Retinal pigment epithelial cell (primary cell): ENCODE results near the gene STXBP6.

Experiments
- DNase-seq: peaks from one replicate; pipeline ENCODE4 v3.0.0-alpha.2; 2010; ENCODE audit warnings: low read depth
- H3K4me3 ChIP-seq: 2 replicates; pipeline ENCODE4 v1.5.1; 2011; ENCODE audit warnings: mild to moderate bottlenecking, low read length, control low read depth, moderate library complexity
- CTCF ChIP-seq: conservative IDR thresholded peaks from 2 replicates; pipeline ENCODE4 v1.5.1; 2011; ENCODE audit warnings: low read depth, low read length, control low read depth, inconsistent platforms

The STXBP6 gene

GRCh38 chr14:24924544-24924943 is 125.4 kb downstream of the STXBP6 start:
- H3K4me3 ChIP-seq = no peak overlapping the region
- no peak for TF ChIP-seq CTCF
- no peak for DNase-seq

- DNase-seq = no peak
- H3K4me3 ChIP-seq = no peak overlapping the region
- no peak for TF ChIP-seq CTCF
Measured at GRCh38 chr14:24921903-24922302, 128.0 kb downstream of the STXBP6 start.

GRCh38 chr14:24920265-24921075 is 129.5 kb downstream of the STXBP6 start:
- H3K4me3 ChIP-seq = no peak overlapping the region

GRCh38 chr14:24918822-24919221 is 131.1 kb downstream of the STXBP6 start:
- no peak for DNase-seq
- TF ChIP-seq CTCF = no peak
- no peak overlapping the region for H3K4me3 ChIP-seq

More at GRCh38 chr14:24920265-24921075, 129.5 kb downstream of the STXBP6 start:
- no peak for DNase-seq
- no peak for TF ChIP-seq CTCF

GRCh38 chr14:24915958-24916595 is 133.9 kb downstream of the STXBP6 start:
- no peak overlapping the region for H3K4me3 ChIP-seq
- DNase-seq = no peak
- TF ChIP-seq CTCF = no peak

GRCh38 chr14:24915403-24915921 is 134.5 kb downstream of the STXBP6 start:
- TF ChIP-seq CTCF = no peak
- no peak for DNase-seq
- H3K4me3 ChIP-seq = no peak overlapping the region

- no peak for TF ChIP-seq CTCF
- H3K4me3 ChIP-seq = no peak overlapping the region
- DNase-seq = no peak
Measured at GRCh38 chr14:24913746-24914145, 136.2 kb downstream of the STXBP6 start.
